Retinal pigment epithelial cell (primary cell): ENCODE data around the gene MX1.

Source experiments
- DNase-seq: peaks from one replicate; pipeline ENCODE4 v3.0.0-alpha.2; 2010; ENCODE audit warnings: low read depth
- H3K4me3 ChIP-seq: 2 replicates; pipeline ENCODE4 v1.5.1; 2011; ENCODE audit warnings: mild to moderate bottlenecking, low read length, control low read depth, moderate library complexity
- CTCF ChIP-seq: conservative IDR thresholded peaks from 2 replicates; pipeline ENCODE4 v1.5.1; 2011; ENCODE audit warnings: low read depth, low read length, control low read depth, inconsistent platforms

Gene MX1

DNA sequence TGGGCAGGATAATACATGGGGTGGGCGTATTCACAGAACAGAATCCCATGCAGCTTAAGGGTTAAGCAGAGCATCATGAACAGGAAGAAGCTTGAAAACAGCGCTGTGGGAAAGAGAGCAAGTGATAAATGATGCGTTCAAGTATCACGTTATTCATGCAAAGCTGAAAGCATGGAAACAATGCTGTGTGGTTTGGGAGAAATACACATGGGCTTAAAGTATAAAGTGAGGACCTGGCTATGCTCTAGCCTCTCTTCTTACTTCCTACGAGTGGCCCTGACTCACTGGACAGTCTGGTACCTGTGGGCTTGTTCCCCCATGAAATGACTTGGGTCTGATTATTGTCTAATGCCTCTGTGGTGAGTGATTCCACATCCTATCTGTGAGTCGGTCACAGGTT lies 56.3 kb downstream of the MX1 start:
- H3K4me3 ChIP-seq, result no peak overlapping the region
- TF ChIP-seq CTCF, result no peak
- DNase-seq, result no peak

- DNase-seq, result no peak
- H3K4me3 ChIP-seq, result no peak overlapping the region
- TF ChIP-seq CTCF, result no peak
Measured at GRCh38 chr21:41482980-41483379, 56.9 kb downstream of the MX1 start.

- DNase-seq, result no peak
- H3K4me3 ChIP-seq, result no peak overlapping the region
- no peak for TF ChIP-seq CTCF
Measured at GRCh38 chr21:41483415-41483814, 57.4 kb downstream of the MX1 start.

DNA sequence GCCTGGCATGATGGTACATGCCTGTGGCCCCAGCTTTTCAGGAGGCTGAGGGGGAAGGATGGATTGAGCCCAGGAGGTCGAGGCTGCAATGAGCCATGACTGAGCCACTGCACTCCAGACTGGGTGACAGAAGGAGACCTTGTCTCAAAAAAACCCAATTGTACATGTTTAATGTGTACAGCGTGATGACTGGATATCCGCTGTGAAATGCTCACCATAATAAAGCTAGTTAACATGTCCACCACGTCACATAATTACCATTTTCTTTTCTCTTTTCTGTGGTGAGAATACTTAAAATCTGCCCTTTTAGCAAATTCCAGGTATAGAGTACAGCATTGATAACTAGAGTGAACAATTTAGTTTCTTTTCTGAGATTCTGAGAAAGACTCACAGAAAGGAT lies 57.9 kb downstream of the MX1 start:
- TF ChIP-seq CTCF, result no peak
- DNase-seq, result no peak
- H3K4me3 ChIP-seq, result no peak overlapping the region

GRCh38 chr21:41487082-41487481 lies 61.0 kb downstream of the MX1 start:
- H3K4me3 ChIP-seq, result no peak overlapping the region
- no peak for TF ChIP-seq CTCF
- no peak for DNase-seq

- no peak for TF ChIP-seq CTCF
- no peak for DNase-seq
- no peak overlapping the region for H3K4me3 ChIP-seq
Measured at GRCh38 chr21:41488080-41488479, 62.0 kb downstream of the MX1 start.

GRCh38 chr21:41489329-41489728 lies 63.3 kb downstream of the MX1 start:
- TF ChIP-seq CTCF, result no peak
- H3K4me3 ChIP-seq, result no peak overlapping the region
- no peak for DNase-seq
